Activated CD4-positive, alpha-beta T cell treated with anti-CD3 and anti-CD28 coated beads, Interleukin-2, amount 50 U/mL, for 4 hours (primary cell): ENCODE results near the gene PRMT1.

Experiments
- DNase-seq, 2 experiments: peaks; one replicate each; pipeline ENCODE4 v3.0.0-alpha.2; 2020

Gene PRMT1

GRCh38 chr19:49672131-49672919 is 4.7 kb upstream of the PRMT1 start:
- DNase-seq: peak; percentile 69 to 73

GRCh38 chr19:49676136-49676783 is 811 bp upstream of the PRMT1 start:
- no peak for DNase-seq

- DNase-seq: peak; percentile 98
Measured at GRCh38 chr19:49676784-49677230, 264 bp upstream of the PRMT1 start.

GRCh38 chr19:49677901-49678674 is 1.0 kb downstream of the PRMT1 start:
- DNase-seq: peak; percentile 82 to 83

GRCh38 chr19:49678985-49679770 is 2.1 kb downstream of the PRMT1 start:
- no peak for DNase-seq

GRCh38 chr19:49679771-49680413 is 2.8 kb downstream of the PRMT1 start:
- no peak for DNase-seq

GRCh38 chr19:49680421-49681351 is 3.6 kb downstream of the PRMT1 start:
- DNase-seq: peak; percentile 92 to 94

- no peak for DNase-seq
Measured at GRCh38 chr19:49681830-49682229, 4.8 kb downstream of the PRMT1 start.

GRCh38 chr19:49682274-49682673 is 5.2 kb downstream of the PRMT1 start:
- DNase-seq: no peak

GRCh38 chr19:49683814-49684250 is 6.8 kb downstream of the PRMT1 start:
- DNase-seq: no peak

GRCh38 chr19:49684251-49684982 is 7.3 kb downstream of the PRMT1 start:
- DNase-seq: no peak

- no peak for DNase-seq
Measured at GRCh38 chr19:49684983-49685553, 8.0 kb downstream of the PRMT1 start.

- DNase-seq: no peak
Measured at GRCh38 chr19:49685845-49686332, 8.8 kb downstream of the PRMT1 start.

- DNase-seq: no peak
Measured at GRCh38 chr19:49686503-49687088, 9.5 kb downstream of the PRMT1 start.

GRCh38 chr19:49687150-49687549 is 10.1 kb downstream of the PRMT1 start:
- no peak for DNase-seq

- no peak for DNase-seq
Measured at GRCh38 chr19:49687566-49688316, 10.7 kb downstream of the PRMT1 start.

GRCh38 chr19:49688531-49689132 is 11.6 kb downstream of the PRMT1 start:
- no peak for DNase-seq
